Hematopoietic multipotent progenitor cell treated with erythropoietin and hydrocortisone succinate and interleukin-3 and kit ligand, for 8 days (in vitro differentiated cells): Measurements from ENCODE around the gene VASP.
"Not testable (repeated sequence)": the region's sequence is repeated elsewhere in the genome, so short reads cannot be mapped to it uniquely, and the experiment has no call there.

Experiments used
- DNase-seq: peaks from one replicate; pipeline ENCODE4 v3.0.0-alpha.2; 2015

The VASP gene

DNA sequence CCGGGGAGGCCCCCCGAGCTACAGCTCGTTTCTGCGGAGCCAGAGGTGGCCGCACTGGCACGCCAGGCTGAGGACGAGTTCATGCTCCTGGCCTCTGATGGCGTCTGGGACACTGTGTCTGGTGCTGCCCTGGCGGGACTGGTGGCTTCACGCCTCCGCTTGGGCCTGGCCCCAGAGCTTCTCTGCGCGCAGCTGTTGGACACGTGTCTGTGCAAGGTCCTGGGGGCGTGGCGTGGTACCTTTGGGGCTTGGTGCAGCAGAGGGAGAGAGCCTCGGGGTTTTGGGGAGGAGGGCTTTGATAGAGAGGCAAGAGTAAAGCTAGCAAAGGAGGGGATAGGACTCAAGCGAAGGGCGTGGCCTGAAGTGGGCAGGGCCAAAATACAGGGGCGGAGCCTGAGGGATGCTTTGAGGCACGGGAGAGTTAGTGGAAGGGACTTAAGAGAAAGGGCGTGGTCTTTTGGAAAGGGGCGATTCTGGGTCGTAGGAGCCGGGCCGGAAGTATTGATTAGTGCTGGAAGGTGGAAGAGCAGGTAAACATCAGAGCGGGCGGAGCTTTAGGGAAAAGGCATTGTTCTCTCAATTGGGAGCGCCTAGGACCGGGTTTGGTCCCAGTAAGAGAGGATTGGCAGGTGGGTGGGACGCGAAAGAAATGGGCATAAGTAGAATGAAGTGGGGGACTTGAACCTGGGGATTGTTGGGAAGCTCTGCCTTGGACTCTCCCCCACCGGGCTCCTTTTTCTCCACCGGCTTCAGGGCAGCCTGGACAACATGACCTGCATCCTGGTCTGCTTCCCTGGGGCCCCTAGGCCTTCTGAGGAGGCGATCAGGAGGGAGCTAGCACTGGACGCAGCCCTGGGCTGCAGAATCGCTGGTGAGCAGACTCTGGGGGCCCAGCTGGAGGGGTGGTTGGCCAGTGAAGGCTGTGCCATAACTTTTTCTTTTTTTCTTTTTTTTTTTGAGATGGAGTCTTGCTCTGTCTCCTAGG is 7.8 kb upstream of the VASP start:
- peak; percentile 74 for DNase-seq

DNA sequence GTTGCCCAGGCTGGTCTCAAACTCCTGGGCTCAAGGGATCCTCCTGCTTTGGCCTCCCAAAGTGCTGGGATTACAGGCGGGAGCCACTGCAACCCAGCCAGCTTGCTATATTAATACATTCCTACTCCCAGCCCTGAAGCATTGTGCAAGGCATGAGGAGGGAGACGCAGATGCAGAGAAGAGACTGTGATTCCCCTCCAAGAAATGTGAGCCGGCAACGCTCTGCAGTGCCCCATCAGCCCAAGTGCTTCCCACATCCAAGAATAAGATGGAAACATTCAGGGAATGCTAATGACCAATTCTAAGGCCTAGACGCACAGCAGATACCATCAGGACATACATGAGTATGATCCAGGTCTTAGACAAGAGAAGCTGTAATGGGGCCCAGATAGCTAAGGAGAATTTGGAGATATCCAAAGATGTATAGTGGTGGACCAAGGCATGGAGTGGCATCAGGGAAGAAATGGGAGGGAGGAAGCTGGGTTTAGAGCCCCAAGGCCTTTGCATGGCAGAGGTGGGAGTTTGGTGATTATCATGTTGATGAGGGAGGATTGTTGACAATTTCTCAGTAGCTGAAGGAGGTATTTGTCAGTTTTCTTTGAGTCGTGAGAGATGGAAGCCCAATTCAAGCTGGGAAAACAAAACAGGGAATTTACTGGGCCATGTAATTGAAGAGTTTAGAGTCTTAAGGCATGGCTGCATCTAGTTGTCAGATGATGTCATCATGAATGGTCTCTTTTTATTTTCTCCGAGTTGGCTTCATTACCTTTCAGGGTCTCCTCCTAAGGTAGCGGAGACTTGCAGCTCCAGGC is 6.2 kb upstream of the VASP start:
- DNase-seq = no peak

DNA sequence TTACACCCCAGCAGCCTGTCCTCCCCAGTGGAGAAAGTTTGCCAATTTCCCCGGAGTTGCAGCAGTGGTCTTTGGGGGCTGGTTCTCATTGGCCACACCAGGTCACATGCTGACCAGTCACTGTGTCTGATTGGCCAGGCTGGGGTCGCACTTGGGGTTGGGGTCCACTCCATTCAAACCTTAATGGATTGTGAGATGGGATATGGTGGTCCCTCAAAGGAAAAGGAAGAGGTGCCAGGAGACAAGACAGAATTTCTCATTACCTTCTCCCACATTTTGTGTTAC is 5.6 kb upstream of the VASP start:
- no peak for DNase-seq

GRCh38 chr19:45502111-45502510 is 5.2 kb upstream of the VASP start:
- no peak for DNase-seq

GRCh38 chr19:45503909-45504308 is 3.4 kb upstream of the VASP start:
- no peak for DNase-seq

GRCh38 chr19:45505151-45505995 is 1.9 kb upstream of the VASP start:
- DNase-seq = no peak

GRCh38 chr19:45505996-45506245 is 1.4 kb upstream of the VASP start:
- no peak for DNase-seq

GRCh38 chr19:45506246-45506988 is 862 bp upstream of the VASP start:
- DNase-seq = peak; percentile 91

DNA sequence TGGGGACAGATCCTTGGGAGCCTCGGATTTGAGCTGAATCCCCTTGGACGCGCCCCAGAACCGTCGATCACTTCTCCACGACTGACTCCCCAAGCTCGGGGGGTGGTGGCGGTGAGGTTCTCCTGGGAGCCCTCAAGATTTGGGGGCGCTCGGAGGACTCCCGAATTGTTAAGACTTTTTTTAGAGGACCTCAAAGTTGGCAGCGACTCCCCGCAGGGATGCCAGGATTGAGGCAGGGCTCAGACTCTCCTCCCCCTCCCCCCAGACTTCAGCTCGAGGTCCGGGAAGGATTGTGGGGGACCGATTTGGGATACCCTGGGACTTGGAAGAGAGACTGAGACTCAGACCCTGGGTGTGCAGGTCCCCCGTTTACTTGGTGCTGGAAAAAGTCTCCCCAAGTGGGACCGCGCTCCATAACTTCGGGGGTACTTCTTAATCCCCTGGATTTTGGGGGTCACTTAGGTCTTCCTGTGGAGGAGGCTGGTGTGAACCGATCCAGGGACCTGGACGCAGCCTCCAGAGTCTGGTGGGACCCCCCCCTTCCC is 665 bp downstream of the VASP start:
- DNase-seq = no peak

DNA sequence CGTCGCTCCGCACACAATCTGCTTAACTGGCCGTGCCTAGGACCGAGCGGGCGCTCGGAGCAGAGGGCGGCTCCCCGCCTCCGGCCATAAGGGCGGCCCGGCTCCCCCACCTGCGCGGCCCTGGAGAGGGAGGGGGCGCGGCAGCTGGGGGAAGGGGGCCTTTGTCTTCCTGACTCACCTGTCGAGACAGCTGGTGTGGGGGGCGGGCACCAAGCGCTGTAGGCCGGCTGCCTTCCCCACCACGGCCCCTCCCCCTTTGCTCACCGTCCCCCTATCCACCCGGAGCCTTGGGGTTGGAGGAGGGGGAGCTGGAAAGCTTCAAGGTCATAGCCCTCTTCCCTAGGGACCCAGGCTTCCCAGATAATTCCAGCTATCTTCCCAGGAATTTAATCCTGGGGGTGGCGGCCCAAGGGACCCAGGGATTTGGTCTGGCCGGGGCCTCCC is 1.2 kb downstream of the VASP start:
- DNase-seq = no peak

GRCh38 chr19:45508861-45509691 is 1.8 kb downstream of the VASP start:
- peak; percentile 52 for DNase-seq

DNA sequence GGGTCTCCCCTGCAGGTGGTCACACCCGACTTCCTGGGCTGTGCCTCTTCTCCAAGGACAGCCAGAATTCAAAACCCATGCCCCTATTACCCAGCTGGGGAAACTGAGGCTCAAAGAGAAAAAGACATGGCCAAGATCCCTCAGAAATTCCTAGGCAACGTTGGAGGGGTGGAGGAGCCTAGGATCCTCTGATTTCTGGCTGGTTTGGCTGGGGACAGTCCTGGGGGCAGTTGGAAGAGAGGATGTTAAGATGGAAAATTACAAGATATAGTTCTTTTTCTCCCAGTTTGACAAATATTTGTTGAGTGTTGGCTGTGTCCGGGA is 2.4 kb downstream of the VASP start:
- DNase-seq = no peak

GRCh38 chr19:45510352-45510751 is 3.1 kb downstream of the VASP start:
- not testable (repeated sequence) for DNase-seq

DNA sequence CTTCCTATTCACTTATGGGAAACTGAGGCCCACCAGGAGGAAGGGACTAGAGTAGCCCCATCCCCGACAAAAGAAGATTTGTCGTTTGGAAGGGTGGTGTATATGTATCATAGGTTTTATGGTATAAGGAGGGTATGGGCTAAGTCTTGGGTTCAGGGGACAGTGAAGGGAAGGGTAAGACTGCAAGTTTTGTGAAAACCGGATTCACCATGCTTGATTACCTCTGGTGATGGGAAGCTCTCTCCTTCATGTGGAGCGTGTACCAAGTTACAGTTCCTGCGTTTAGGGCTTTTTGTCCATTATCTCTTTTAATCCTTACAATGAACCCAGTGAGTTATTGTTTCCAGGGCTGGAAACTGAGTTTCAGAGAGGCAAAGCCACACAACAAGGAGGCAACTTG is 3.8 kb downstream of the VASP start:
- DNase-seq = no peak

DNA sequence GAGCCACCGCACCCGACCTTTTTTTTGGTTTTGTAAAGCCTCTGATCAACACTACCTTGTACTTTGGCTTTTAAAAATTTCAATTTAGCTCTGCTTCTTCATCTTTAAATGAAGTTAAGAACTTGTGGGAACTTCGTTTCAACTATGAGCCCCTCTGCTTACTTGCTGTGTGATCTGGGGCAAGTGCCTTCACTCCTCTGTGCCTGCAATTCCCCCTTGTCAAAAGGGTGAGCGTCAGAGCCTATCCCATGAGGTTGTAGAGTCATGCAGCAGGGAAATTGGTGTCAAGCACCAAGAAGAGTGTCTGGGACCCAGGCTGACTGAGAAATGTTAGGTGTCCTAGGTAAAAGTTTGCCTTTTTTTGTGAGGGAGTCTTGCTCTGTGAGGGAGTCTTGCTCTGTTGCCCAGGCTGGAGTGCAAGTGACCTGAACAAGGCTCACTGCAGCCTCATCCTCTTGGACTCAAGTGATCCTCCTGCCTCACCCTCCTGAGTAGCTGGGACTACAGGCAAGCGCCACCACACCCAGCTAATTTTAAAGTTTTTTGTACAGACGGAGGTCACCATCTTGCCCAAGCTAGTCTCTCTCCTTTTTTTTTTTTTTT is 5.7 kb downstream of the VASP start:
- no peak for DNase-seq

- no peak for DNase-seq
Observed at GRCh38 chr19:45514376-45515051, 7.2 kb downstream of the VASP start.

- no peak for DNase-seq
Observed at GRCh38 chr19:45515081-45515624, 7.9 kb downstream of the VASP start.

- DNase-seq = no peak
Observed at GRCh38 chr19:45515807-45516401, 8.6 kb downstream of the VASP start.

- no peak for DNase-seq
Observed at GRCh38 chr19:45517238-45517637, 10.0 kb downstream of the VASP start.
